Activated CD8-positive, alpha-beta memory T cell treated with anti-CD3 and anti-CD28 coated beads for 48 hours (primary cell): ENCODE data around the gene HSPA8.

ENCODE experiments used
- DNase-seq, 3 experiments: peaks; one replicate each; pipeline ENCODE4 v3.0.0-alpha.2; 2020; ENCODE audit warnings: low read depth in 2 of 3, low spot score in 2 of 3

HSPA8 gene

GRCh38 chr11:123051146-123051545, 10.8 kb downstream of the HSPA8 start:
- DNase-seq = no peak

- no peak for DNase-seq
Measured at GRCh38 chr11:123047947-123048293, 14.0 kb downstream of the HSPA8 start.

GRCh38 chr11:123047266-123047946, 14.5 kb downstream of the HSPA8 start:
- DNase-seq = no peak

- DNase-seq = no peak
Measured at GRCh38 chr11:123046473-123047259, 15.3 kb downstream of the HSPA8 start.

GRCh38 chr11:123045101-123045500, 16.8 kb downstream of the HSPA8 start:
- no peak for DNase-seq

GRCh38 chr11:123041185-123041584, 20.8 kb downstream of the HSPA8 start:
- DNase-seq = no peak

GRCh38 chr11:123040111-123040432, 21.9 kb downstream of the HSPA8 start:
- DNase-seq = no peak

GRCh38 chr11:123035831-123036230, 26.1 kb downstream of the HSPA8 start:
- DNase-seq = no peak

GRCh38 chr11:123034597-123034996, 27.3 kb downstream of the HSPA8 start:
- no peak for DNase-seq

GRCh38 chr11:123033895-123034294, 28.0 kb downstream of the HSPA8 start:
- DNase-seq = no peak

GRCh38 chr11:123030517-123030916, 31.4 kb downstream of the HSPA8 start:
- DNase-seq = no peak

- no peak for DNase-seq
Measured at GRCh38 chr11:123020968-123021367, 41.0 kb downstream of the HSPA8 start.

- no peak for DNase-seq
Measured at GRCh38 chr11:123018702-123019101, 43.2 kb downstream of the HSPA8 start.

- DNase-seq = no peak
Measured at GRCh38 chr11:123011510-123011909, 50.4 kb downstream of the HSPA8 start.
